GM12878 (cell line): ENCODE results near the gene TMEM215. TPM values are rescaled to one million over a fixed set of nuclear protein-coding genes. Genes with fewer than 3 reads are reported as not detected.

Experiments used
- ATAC-seq: fragments of 200-7000 bp; cut with Tn5 transposase; 3 replicates; pipeline ENCODE4 v1.9.1; 2020; ENCODE audit warnings: mild to moderate bottlenecking, moderate library complexity
- BruUV-seq: library from RNA; stranded (reverse); fragments of 400-500 nt; replicated peaks from 2 replicates; lab custom pipeline; 2021; lab: Mats Ljungman, UMichigan
- CTCF ChIA-PET: fragments of 300-600 bp; sonication (Branson Sonifier 250); formaldehyde crosslinking; extraction: SDS; loops from one replicate; lab custom pipeline; 2021; ENCODE audit warnings: inconsistent platforms; lab: Yijun Ruan, JAX
- POLR2A ChIA-PET: fragments of 350-600 bp; formaldehyde crosslinking; extraction: SDS; loops from one replicate; lab custom pipeline; 2021; ENCODE audit warnings: inconsistent platforms; lab: Charles Lee
- RAD21 ChIA-PET: fragments of 300-600 bp; sonication (Branson Sonifier 250); formaldehyde crosslinking; loops from one replicate; lab custom pipeline; 2023; ENCODE audit warnings: antibody characterized with exemption; ENCODE audit not compliant: unreplicated experiment; lab: Charles Lee
- SMC1A ChIA-PET: fragments of 300-600 bp; sonication (Branson Sonifier 250); formaldehyde crosslinking; loops from one replicate; lab custom pipeline; 2023; ENCODE audit not compliant: unreplicated experiment, uncharacterized antibody; lab: Charles Lee
- DNase-seq: peaks from one replicate; pipeline ENCODE4 v3.0.0-alpha.2; 2011; ENCODE audit warnings: low read depth, low spot score
- FAIRE-seq: peaks from 3 replicates; lab custom pipeline; 2011; peaks lifted over from hg19 to GRCh38; lab: Jason Lieb, UNC
- H2AFZ ChIP-seq: 2 replicates; pipeline ENCODE4 v1.6.0; 2011; ENCODE audit warnings: low read depth, low read length, control low read depth; ENCODE audit not compliant: control insufficient read depth
- H3K27ac ChIP-seq: 2 replicates; pipeline ENCODE4 v1.5.1; 2011; ENCODE audit warnings: control low read depth; ENCODE audit not compliant: control insufficient read depth, insufficient read depth
- H3K27me3 ChIP-seq, 2 experiments: replicated peaks in 1 of 2; 2 replicates each; pipeline versions ENCODE4 v1.6.0 to v1.6.1; 2011; ENCODE audit warnings: low read length in 1 of 2; ENCODE audit not compliant: control insufficient read depth in 2 of 2, insufficient read depth in 2 of 2
- H3K36me3 ChIP-seq, 2 experiments: 2 replicates each; pipeline ENCODE4 v1.5.1; 2011; ENCODE audit warnings: low read length in 1 of 2; ENCODE audit not compliant: control insufficient read depth in 2 of 2, insufficient read depth in 2 of 2
- H3K4me1 ChIP-seq: 2 replicates; pipeline ENCODE4 v1.6.1; 2011; ENCODE audit warnings: mild to moderate bottlenecking, low read length, moderate library complexity, mixed read lengths; ENCODE audit not compliant: control insufficient read depth, insufficient read depth
- H3K4me2 ChIP-seq: 2 replicates; pipeline ENCODE4 v1.6.0; 2011; ENCODE audit warnings: control low read depth; ENCODE audit not compliant: control insufficient read depth, insufficient read depth
- H3K4me3 ChIP-seq: fragments of 200-600 bp; sonication (generic); 2 replicates; pipeline ENCODE4 v1.5.1; 2016
- H3K79me2 ChIP-seq: 2 replicates; pipeline ENCODE4 v1.6.0; 2011; ENCODE audit warnings: low read length; ENCODE audit not compliant: control insufficient read depth, insufficient read depth
- H3K9ac ChIP-seq: 2 replicates; pipeline ENCODE4 v1.8.0; 2011; ENCODE audit warnings: low read length, control low read depth, mixed read lengths; ENCODE audit not compliant: control insufficient read depth, insufficient read depth
- H3K9me3 ChIP-seq: replicated peaks from 3 replicates; pipeline ENCODE4 v1.5.1; 2011; ENCODE audit warnings: mild to moderate bottlenecking, low read length; ENCODE audit not compliant: control insufficient read depth, insufficient read depth
- H4K20me1 ChIP-seq: 2 replicates; pipeline ENCODE4 v1.6.0; 2011; ENCODE audit not compliant: control insufficient read depth, insufficient read depth
- CBX5 ChIP-seq: sonication (generic); IDR thresholded peaks from 2 replicates; pipeline ENCODE4 v1.6.1; 2016; ENCODE audit warnings: low read depth, moderate library complexity, mild to moderate bottlenecking, inconsistent platforms
- EZH2 ChIP-seq: IDR thresholded peaks from 2 replicates; pipeline ENCODE4 v1.6.1; 2012; ENCODE audit warnings: low read depth, mild to moderate bottlenecking, control low read depth, inconsistent platforms, low read length, borderline replicate concordance; ENCODE audit not compliant: control insufficient read depth
- GABPA ChIP-seq: IDR thresholded peaks from 2 replicates; pipeline ENCODE4 v1.6.1; 2014; ENCODE audit warnings: antibody characterized with exemption, low read depth, mild to moderate bottlenecking, inconsistent platforms
- KAT2A ChIP-seq: conservative IDR thresholded peaks from 2 replicates; pipeline ENCODE4 v1.6.1; 2011; ENCODE audit warnings: low read depth, low read length; ENCODE audit not compliant: control insufficient read depth
- KLF5 ChIP-seq: fragments of 450-650 bp; IDR thresholded peaks from 2 replicates; pipeline ENCODE4 v1.6.1; 2014; ENCODE audit warnings: mild to moderate bottlenecking; ENCODE audit not compliant: partially characterized antibody
- MEF2A ChIP-seq: IDR thresholded peaks from 2 replicates; pipeline ENCODE4 v1.6.1; 2011; ENCODE audit warnings: low read depth, mild to moderate bottlenecking, low read length, moderate library complexity; ENCODE audit not compliant: insufficient read depth
- SMAD5 ChIP-seq: IDR thresholded peaks from 2 replicates; pipeline ENCODE4 v1.6.1; 2016; ENCODE audit warnings: antibody characterized with exemption, low read depth
- SREBF1 ChIP-seq: IDR thresholded peaks from 2 replicates; pipeline ENCODE4 v1.6.1; 2012; ENCODE audit warnings: mild to moderate bottlenecking, low read length
- TBL1XR1 ChIP-seq: IDR thresholded peaks from 2 replicates; pipeline ENCODE4 v1.6.1; 2012; ENCODE audit warnings: low read depth, low read length, improper control_type of control experiment
- WGBS: methylation state at CpG from one replicate; pipeline ENCODE4 v1.1.6; 2016; ENCODE audit warnings: low lambda C conversion rate; ENCODE audit not compliant: insufficient replicate concordance, insufficient coverage; ENCODE audit errors: missing lambda C conversion rate; 5-methylcytosine and 5-hydroxymethylcytosine counted together
- in situ Hi-C: fragments of 300-500 bp; cut with MboI; formaldehyde crosslinking; loops from 9 replicates; pipeline ENCODE4 v1.14.3; 2018; ENCODE audit warnings: mixed read lengths
- intact Hi-C: fragments of 100-400 bp; cut with micrococcal nuclease; formaldehyde crosslinking; loops from one replicate; pipeline ENCODE4 v1.14.2; 2022; ENCODE audit not compliant: unreplicated experiment
- polyA plus RNA-seq, 11 experiments: library from polyadenylated mRNA; depleted of rRNA in 4 of 11; unstranded in 6 of 11; stranded (reverse) in 5 of 11; fragments of >200 nt; fragmentation: Nextera tagmentation in 4 of 11; fragmentation: Illumina TruSeq in 1 of 11; extraction: Ambion mirVana in 4 of 11; extraction: Trizol in 1 of 11; gene quantifications; 1 replicate in 1 of 11; 2 replicates in 10 of 11; pipeline versions ENCODE4 v1.2.1 to v1.2.3, GENCODE V29; 2011 to 2016; ENCODE audit warnings: inconsistent platforms in 2 of 11, missing spikeins in 2 of 11, low read depth in 1 of 11
- total RNA-seq, 4 experiments: library from RNA; depleted of rRNA in 3 of 4; stranded (reverse); fragments of >200 nt in 3 of 4; fragmentation: Illumina TruSeq in 1 of 4; extraction: Trizol in 1 of 4; gene quantifications; 2 replicates each; pipeline versions ENCODE4 v1.2.1 to v1.2.3, GENCODE V29; 2013 to 2021
- TF ChIP-seq, protein P1 (sequence below): fragments of 450-650 bp; IDR thresholded peaks from 2 replicates; pipeline ENCODE4 v1.6.1; 2014; ENCODE audit warnings: mild to moderate bottlenecking
- TF ChIP-seq, protein P2 (sequence below): fragments of 450-650 bp; IDR thresholded peaks from 2 replicates; pipeline ENCODE4 v1.6.1; 2016; ENCODE audit warnings: mild to moderate bottlenecking, moderate library complexity, borderline replicate concordance
- TF ChIP-seq, protein P3 (sequence below): IDR thresholded peaks from 2 replicates; pipeline ENCODE4 v1.6.1; 2012; ENCODE audit warnings: low read depth, low read length, improper control_type of control experiment
- TF ChIP-seq, protein P4 (sequence below): fragments of 450-650 bp; IDR thresholded peaks from 2 replicates; pipeline ENCODE4 v1.6.1; 2017; ENCODE audit warnings: mild to moderate bottlenecking
- TF ChIP-seq, protein P5 (sequence below), 3 experiments: IDR thresholded peaks in 2 of 3; conservative IDR thresholded peaks in 1 of 3; 2 replicates each; pipeline ENCODE4 v1.5.1; 2011; ENCODE audit warnings: low read depth in 3 of 3, low read length in 3 of 3, mild to moderate bottlenecking in 3 of 3, control low read depth in 2 of 3, moderate library complexity in 2 of 3, inconsistent platforms in 1 of 3, mixed read lengths in 1 of 3; ENCODE audit not compliant: control insufficient read depth in 2 of 3, insufficient read depth in 1 of 3; ENCODE audit errors: extremely low read depth in 1 of 3

The TMEM215 gene
- total and polyA plus RNA-seq, 10 of the 15 experiments (the other 5 are each of a cell fraction or from before 2014, with no cell fraction given), result not detected

DNA sequence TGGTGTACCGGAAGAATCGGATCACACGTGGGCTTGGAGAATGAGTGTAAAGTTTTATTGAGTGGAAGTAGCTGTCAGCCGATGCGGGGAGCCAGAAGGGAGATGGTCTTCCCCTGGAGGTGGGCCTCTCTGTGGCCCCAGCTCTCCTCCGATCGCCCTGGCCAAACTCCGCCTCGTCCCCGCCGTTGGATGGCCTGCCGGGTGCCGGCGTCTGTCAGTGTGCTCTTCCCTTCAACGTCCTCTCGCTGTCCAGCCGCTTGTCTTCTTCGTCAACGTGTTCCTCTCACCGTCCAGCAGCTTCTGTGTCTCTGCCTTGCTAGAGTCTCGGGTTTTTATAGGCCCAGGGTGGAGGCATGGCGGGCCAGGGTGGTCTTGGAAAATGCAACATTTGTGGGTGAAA lies 27.6 kb upstream of the TMEM215 start:
- CTCF ChIA-PET, result no interaction called here
- FAIRE-seq (no peak), DNase-seq (no peak), ATAC-seq (no peak)
- no peaks in the 10 kb centered on the region for H3K9me3 ChIP-seq
- H3K79me2 ChIP-seq, result no peaks in the 10 kb centered on the region
- no peaks in the 10 kb centered on the region for H3K36me3 ChIP-seq
- RAD21 ChIA-PET, result no interaction called here
- intact Hi-C loops, result no loop called here
- TF ChIP-seq KLF5 (no peak), GABPA (no peak), EZH2 (no peak), SMAD5 (no peak), MEF2A (no peak), SREBF1 (no peak), TBL1XR1 (no peak), CBX5 (no peak), KAT2A (no peak)
- TF ChIP-seq, protein P1, sequence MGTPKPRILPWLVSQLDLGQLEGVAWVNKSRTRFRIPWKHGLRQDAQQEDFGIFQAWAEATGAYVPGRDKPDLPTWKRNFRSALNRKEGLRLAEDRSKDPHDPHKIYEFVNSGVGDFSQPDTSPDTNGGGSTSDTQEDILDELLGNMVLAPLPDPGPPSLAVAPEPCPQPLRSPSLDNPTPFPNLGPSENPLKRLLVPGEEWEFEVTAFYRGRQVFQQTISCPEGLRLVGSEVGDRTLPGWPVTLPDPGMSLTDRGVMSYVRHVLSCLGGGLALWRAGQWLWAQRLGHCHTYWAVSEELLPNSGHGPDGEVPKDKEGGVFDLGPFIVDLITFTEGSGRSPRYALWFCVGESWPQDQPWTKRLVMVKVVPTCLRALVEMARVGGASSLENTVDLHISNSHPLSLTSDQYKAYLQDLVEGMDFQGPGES, result no peak
- TF ChIP-seq, protein P2, sequence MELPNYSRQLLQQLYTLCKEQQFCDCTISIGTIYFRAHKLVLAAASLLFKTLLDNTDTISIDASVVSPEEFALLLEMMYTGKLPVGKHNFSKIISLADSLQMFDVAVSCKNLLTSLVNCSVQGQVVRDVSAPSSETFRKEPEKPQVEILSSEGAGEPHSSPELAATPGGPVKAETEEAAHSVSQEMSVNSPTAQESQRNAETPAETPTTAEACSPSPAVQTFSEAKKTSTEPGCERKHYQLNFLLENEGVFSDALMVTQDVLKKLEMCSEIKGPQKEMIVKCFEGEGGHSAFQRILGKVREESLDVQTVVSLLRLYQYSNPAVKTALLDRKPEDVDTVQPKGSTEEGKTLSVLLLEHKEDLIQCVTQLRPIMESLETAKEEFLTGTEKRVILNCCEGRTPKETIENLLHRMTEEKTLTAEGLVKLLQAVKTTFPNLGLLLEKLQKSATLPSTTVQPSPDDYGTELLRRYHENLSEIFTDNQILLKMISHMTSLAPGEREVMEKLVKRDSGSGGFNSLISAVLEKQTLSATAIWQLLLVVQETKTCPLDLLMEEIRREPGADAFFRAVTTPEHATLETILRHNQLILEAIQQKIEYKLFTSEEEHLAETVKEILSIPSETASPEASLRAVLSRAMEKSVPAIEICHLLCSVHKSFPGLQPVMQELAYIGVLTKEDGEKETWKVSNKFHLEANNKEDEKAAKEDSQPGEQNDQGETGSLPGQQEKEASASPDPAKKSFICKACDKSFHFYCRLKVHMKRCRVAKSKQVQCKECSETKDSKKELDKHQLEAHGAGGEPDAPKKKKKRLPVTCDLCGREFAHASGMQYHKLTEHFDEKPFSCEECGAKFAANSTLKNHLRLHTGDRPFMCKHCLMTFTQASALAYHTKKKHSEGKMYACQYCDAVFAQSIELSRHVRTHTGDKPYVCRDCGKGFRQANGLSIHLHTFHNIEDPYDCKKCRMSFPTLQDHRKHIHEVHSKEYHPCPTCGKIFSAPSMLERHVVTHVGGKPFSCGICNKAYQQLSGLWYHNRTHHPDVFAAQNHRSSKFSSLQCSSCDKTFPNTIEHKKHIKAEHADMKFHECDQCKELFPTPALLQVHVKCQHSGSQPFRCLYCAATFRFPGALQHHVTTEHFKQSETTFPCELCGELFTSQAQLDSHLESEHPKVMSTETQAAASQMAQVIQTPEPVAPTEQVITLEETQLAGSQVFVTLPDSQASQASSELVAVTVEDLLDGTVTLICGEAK, result no peak
- TF ChIP-seq, protein P3, sequence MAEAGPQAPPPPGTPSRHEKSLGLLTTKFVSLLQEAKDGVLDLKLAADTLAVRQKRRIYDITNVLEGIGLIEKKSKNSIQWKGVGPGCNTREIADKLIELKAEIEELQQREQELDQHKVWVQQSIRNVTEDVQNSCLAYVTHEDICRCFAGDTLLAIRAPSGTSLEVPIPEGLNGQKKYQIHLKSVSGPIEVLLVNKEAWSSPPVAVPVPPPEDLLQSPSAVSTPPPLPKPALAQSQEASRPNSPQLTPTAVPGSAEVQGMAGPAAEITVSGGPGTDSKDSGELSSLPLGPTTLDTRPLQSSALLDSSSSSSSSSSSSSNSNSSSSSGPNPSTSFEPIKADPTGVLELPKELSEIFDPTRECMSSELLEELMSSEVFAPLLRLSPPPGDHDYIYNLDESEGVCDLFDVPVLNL, result no peak
- TF ChIP-seq, protein P4, sequence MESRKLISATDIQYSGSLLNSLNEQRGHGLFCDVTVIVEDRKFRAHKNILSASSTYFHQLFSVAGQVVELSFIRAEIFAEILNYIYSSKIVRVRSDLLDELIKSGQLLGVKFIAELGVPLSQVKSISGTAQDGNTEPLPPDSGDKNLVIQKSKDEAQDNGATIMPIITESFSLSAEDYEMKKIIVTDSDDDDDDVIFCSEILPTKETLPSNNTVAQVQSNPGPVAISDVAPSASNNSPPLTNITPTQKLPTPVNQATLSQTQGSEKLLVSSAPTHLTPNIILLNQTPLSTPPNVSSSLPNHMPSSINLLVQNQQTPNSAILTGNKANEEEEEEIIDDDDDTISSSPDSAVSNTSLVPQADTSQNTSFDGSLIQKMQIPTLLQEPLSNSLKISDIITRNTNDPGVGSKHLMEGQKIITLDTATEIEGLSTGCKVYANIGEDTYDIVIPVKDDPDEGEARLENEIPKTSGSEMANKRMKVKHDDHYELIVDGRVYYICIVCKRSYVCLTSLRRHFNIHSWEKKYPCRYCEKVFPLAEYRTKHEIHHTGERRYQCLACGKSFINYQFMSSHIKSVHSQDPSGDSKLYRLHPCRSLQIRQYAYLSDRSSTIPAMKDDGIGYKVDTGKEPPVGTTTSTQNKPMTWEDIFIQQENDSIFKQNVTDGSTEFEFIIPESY, result no peak
- TF ChIP-seq, protein P5, sequence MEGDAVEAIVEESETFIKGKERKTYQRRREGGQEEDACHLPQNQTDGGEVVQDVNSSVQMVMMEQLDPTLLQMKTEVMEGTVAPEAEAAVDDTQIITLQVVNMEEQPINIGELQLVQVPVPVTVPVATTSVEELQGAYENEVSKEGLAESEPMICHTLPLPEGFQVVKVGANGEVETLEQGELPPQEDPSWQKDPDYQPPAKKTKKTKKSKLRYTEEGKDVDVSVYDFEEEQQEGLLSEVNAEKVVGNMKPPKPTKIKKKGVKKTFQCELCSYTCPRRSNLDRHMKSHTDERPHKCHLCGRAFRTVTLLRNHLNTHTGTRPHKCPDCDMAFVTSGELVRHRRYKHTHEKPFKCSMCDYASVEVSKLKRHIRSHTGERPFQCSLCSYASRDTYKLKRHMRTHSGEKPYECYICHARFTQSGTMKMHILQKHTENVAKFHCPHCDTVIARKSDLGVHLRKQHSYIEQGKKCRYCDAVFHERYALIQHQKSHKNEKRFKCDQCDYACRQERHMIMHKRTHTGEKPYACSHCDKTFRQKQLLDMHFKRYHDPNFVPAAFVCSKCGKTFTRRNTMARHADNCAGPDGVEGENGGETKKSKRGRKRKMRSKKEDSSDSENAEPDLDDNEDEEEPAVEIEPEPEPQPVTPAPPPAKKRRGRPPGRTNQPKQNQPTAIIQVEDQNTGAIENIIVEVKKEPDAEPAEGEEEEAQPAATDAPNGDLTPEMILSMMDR (IDR thresholded peaks at IDR 0.05 in 2 of 3, conservative IDR thresholded peaks at IDR 0.05 in 1 of 3; ENCODE audit: control insufficient read depth in 2 of 3, extremely low read depth in 1 of 3, insufficient read depth in 1 of 3, low read depth in 3 of 3, low read length in 3 of 3), result no peak
- H3K4me2 ChIP-seq, result no peak overlapping the region
- H2AFZ ChIP-seq, result no peak overlapping the region
- no peak overlapping the region for H3K4me3 ChIP-seq
- H3K4me1 ChIP-seq, result no peaks in the 10 kb centered on the region
- POLR2A ChIA-PET, result no interaction called here
- no peaks in the 10 kb centered on the region for H3K27me3 ChIP-seq
- BruUV-seq, result no TSS peak
- WGBS, result 56% methylated on average over 22 of the region's 22 CpGs
- no peak overlapping the region for H3K9ac ChIP-seq
- no peak overlapping the region for H3K27ac ChIP-seq
- in situ Hi-C loops, result no loop called here
- H4K20me1 ChIP-seq, result no peaks in the 10 kb centered on the region
- SMC1A ChIA-PET, result no interaction called here
